Glutamatergic neuron (in vitro differentiated cells): ENCODE results near the gene GPR183. TPM values are rescaled to one million over a fixed set of nuclear protein-coding genes. Genes with fewer than 3 reads are reported as not detected.
"Not testable (repeated sequence)": the region's sequence is repeated elsewhere in the genome, so short reads cannot be mapped to it uniquely, and the experiment has no call there.

Source experiments
- DNase-seq: peaks from one replicate; pipeline ENCODE4 v3.0.0; 2022
- H3K27ac Mint-ChIP-seq: one replicate; pipeline ENCODE4 v1.8.0; 2020; ENCODE audit warnings: mild to moderate bottlenecking, mixed read lengths, inconsistent platforms; ENCODE audit not compliant: unreplicated experiment
- H3K27me3 Mint-ChIP-seq: one replicate; pipeline ENCODE4 v1.8.0; 2020; ENCODE audit warnings: mild to moderate bottlenecking, moderate library complexity, mixed read lengths, inconsistent platforms; ENCODE audit not compliant: unreplicated experiment
- H3K36me3 Mint-ChIP-seq: one replicate; pipeline ENCODE4 v1.8.0; 2020; ENCODE audit warnings: mild to moderate bottlenecking, mixed read lengths, inconsistent platforms; ENCODE audit not compliant: unreplicated experiment
- H3K4me1 Mint-ChIP-seq: one replicate; pipeline ENCODE4 v1.8.0; 2020; ENCODE audit warnings: mild to moderate bottlenecking, low read depth, mixed read lengths, inconsistent platforms; ENCODE audit not compliant: unreplicated experiment
- H3K4me3 Mint-ChIP-seq: one replicate; pipeline ENCODE4 v1.8.0; 2020; ENCODE audit warnings: mild to moderate bottlenecking, mixed read lengths, inconsistent platforms; ENCODE audit not compliant: unreplicated experiment
- H3K9me3 Mint-ChIP-seq: one replicate; pipeline ENCODE4 v1.8.0; 2020; ENCODE audit warnings: mild to moderate bottlenecking, moderate library complexity, mixed read lengths, inconsistent platforms; ENCODE audit not compliant: unreplicated experiment
- microRNA-seq: library from miRNA; unstranded; fragments of <30 nt; microRNA quantifications from one replicate; pipeline ENCODE4, GENCODE V29; 2020; ENCODE audit not compliant: unreplicated experiment
- total RNA-seq: library from RNA; stranded (reverse); fragmentation: NEBNext Ultra II Directional; extraction: Animal tissue kit (Norgen Biotek cat#: 25700); gene quantifications from one replicate; pipeline ENCODE4 v1.2.1, GENCODE V29; 2021; ENCODE audit not compliant: unreplicated experiment
- TF ChIP-seq, protein P1 (sequence below): fragments of 200-600 bp; sonication (generic); IDR thresholded peaks from one replicate; pipeline ENCODE4 v1.5.0; 2021; ENCODE audit not compliant: partially characterized antibody, unreplicated experiment

GPR183 gene
- total RNA-seq, 1 donor from 2014 or later, result not detected

DNA sequence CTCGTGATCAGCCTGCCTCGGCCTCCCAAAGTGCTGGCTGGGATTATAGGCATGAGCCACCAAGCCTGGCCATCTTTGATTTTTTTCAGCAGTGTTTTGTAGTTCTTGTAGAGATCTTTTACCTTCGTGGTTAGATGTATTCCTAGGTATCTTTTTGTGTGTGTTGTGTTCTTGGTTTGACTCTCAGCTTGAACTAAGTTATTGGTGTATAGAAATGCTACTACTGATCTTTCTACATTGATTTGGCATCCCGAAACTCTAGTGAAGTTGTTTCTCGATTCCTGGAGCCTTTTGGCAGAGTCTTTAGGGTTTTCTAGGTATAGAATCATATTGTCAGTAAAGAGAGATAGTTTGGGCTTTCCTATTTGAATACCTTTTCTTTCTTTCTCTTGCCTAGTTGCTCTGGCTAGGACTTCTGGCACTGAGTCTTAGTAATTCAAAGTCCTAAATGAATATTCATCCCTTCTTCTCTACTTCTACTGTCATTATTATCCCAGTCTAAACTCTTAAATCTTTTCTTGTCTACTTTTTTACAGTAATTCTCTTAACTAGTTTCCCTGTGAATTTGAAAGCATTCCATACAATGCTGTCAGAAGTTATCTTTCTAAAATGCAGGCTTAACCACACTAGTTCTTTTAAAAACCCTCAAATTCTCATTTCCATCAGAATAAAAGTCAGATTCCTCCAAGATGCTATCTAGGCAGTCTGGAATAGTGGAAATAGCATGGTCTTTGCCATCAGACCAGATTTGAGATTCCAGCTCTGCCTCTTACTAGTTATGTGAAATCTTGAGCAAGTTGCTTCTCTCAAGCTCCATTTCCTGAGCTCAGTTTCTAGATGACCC lies 56.0 kb downstream of the GPR183 start:
- no peak for DNase-seq
- Mint-ChIP-seq H3K9me3 (no peaks in the 10 kb centered on the region), H3K4me1 (peaks cover 12% of the 10 kb centered on the region), H3K27me3 (no peaks in the 10 kb centered on the region), H3K36me3 (peaks cover 6% of the 10 kb centered on the region), H3K4me3 (no peak overlapping the region), H3K27ac (no peak overlapping the region)
- TF ChIP-seq, protein P1, sequence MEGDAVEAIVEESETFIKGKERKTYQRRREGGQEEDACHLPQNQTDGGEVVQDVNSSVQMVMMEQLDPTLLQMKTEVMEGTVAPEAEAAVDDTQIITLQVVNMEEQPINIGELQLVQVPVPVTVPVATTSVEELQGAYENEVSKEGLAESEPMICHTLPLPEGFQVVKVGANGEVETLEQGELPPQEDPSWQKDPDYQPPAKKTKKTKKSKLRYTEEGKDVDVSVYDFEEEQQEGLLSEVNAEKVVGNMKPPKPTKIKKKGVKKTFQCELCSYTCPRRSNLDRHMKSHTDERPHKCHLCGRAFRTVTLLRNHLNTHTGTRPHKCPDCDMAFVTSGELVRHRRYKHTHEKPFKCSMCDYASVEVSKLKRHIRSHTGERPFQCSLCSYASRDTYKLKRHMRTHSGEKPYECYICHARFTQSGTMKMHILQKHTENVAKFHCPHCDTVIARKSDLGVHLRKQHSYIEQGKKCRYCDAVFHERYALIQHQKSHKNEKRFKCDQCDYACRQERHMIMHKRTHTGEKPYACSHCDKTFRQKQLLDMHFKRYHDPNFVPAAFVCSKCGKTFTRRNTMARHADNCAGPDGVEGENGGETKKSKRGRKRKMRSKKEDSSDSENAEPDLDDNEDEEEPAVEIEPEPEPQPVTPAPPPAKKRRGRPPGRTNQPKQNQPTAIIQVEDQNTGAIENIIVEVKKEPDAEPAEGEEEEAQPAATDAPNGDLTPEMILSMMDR, result no peak

GRCh38 chr13:99249606-99250005 lies 57.6 kb downstream of the GPR183 start:
- not testable (repeated sequence) for H3K27me3 Mint-ChIP-seq, H3K4me1 Mint-ChIP-seq, H3K4me3 Mint-ChIP-seq, DNase-seq, H3K9me3 Mint-ChIP-seq, H3K36me3 Mint-ChIP-seq, H3K27ac Mint-ChIP-seq

- H3K36me3 Mint-ChIP-seq, DNase-seq, H3K27me3 Mint-ChIP-seq, H3K4me1 Mint-ChIP-seq, H3K9me3 Mint-ChIP-seq, H3K27ac Mint-ChIP-seq, H3K4me3 Mint-ChIP-seq: not testable (repeated sequence)
Observed at GRCh38 chr13:99249178-99249577, 58.0 kb downstream of the GPR183 start.

DNA sequence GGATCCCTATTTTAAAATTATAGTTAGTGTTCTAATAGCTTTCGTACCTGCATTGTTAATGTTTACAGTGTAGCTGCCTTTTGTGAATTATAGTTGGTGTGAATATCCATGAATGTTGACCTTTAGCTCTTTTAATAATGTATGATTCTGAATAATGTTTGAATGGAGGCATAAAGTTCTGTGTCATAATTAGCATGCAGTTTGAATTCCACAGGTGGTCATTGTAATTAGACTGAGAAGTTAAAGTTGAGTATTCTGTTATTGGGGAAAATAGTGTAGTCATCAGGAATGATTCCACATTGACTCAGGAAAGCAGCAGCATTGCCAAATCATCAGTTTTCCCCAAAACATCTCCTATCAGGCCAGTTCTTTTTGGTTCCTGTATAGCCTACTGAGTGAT lies 61.1 kb downstream of the GPR183 start:
- no peak for DNase-seq
- no peaks in the 10 kb centered on the region for H3K9me3 Mint-ChIP-seq
- peaks cover 11% of the 10 kb centered on the region for H3K36me3 Mint-ChIP-seq
- peaks cover 6% of the 10 kb centered on the region for H3K4me1 Mint-ChIP-seq
- no peak overlapping the region for H3K4me3 Mint-ChIP-seq
- TF ChIP-seq, protein P1, result no peak
- no peaks in the 10 kb centered on the region for H3K27me3 Mint-ChIP-seq
- H3K27ac Mint-ChIP-seq, result no peak overlapping the region

Small RNA genes lying within 50 kb of the gene (microRNA-seq; reads per million reads assigned to microRNA genes)
- gene MIR623, result not detected

Other genes starting within 250 kb of the GPR183 start
- gene UBAC2, start 106.5 kb downstream of the GPR183 start, total RNA-seq, result 33.3 TPM
- not detected for gene GPR18, start 49.0 kb downstream of the GPR183 start, total RNA-seq
- gene TM9SF2, start 194.1 kb upstream of the GPR183 start, total RNA-seq, result 74.1 TPM